ENCODE measurements around the gene VIM.
A peak's percentile ranks its signal among the peaks of the same experiment; 100 is the strongest.

Gene VIM

DNA sequence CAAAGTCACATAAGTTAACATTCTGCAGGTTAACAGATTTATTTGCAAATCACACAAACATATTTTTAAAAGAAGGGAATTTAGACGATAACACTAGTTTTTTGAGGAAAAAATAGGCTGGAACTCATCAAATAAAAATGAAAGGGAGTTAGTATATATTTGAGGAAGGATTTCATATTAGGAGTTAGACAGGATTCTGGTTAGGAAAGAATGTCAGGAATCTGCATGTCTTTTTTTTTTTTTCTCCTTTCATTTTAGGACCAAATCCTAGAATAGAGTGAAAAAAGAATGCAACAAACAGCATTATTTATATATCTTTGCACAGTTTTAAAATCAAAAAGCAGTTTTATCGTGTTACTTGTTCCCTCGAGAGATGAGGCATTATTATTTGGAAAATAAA, 17.7 kb upstream of the VIM start:
- no peak for DNase-seq

GRCh38 chr10:17212802-17213221, 15.2 kb upstream of the VIM start:
- DNase-seq = no peak

GRCh38 chr10:17213646-17214349, 14.2 kb upstream of the VIM start:
- DNase-seq = no peak

- no peak for DNase-seq
Observed at GRCh38 chr10:17214526-17214925, 13.5 kb upstream of the VIM start.

- DNase-seq = no peak
Observed at GRCh38 chr10:17214971-17215781, 12.9 kb upstream of the VIM start.

- DNase-seq = no peak
Observed at GRCh38 chr10:17215782-17216122, 12.3 kb upstream of the VIM start.

DNA sequence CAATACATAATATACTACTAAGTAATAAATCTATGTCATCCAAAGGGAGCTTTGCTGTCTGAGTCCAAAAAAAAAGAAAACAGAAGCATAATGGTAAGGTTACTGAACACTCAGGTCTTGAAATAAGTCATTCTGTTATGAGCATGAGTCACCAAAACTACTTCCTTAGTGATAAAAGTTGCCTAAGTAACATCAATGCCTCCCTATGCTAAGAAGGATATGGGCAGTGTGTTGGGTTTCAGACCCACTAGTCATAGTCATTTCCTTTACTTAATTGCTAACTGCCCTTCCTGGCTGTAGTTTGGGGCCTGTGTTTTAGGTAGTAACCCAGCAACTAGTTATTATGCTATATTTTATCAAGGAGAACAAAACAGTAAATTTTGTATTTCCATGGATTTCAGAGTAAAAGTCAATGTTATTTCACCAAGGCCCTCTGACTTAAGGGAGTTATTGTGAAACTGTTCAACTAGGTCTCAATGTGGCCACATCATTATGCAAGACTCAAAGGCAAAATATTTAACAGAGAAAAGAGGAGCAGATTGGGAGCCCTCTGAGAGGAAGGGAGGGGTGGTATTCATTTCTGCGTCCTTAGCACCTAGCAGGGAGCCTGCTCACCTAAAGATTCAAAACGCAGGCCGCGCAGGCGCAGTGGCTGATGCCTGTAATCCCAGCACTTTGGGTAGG, 11.7 kb upstream of the VIM start:
- no peak for DNase-seq

DNA sequence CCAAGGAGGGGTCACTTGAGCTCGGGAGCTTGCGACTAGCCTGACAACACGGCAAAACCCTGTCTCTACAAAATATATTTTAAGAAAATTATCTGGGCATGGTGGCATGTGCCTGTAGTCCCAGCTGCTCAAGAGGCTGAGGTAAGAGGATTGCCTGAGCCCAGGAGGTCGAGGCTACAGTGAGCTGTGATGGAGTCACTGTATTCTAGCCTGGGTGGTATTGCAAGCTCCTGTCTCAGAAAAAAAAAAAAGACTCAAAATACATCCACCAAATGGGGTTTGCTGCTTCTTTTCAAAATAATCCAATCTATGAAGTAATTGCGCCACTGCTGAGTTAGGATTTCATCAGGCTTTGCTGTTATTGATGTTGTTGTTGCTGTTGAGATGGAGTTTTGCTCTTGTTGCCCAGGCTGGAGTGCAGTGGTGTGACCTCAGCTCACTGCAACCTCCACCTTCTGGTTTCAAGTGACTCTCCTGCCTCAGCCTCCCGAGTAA, 11.1 kb upstream of the VIM start:
- DNase-seq = no peak

GRCh38 chr10:17217631-17218232, 10.3 kb upstream of the VIM start:
- DNase-seq = no peak

- DNase-seq = no peak
Observed at GRCh38 chr10:17219024-17219423, 9.0 kb upstream of the VIM start.

DNA sequence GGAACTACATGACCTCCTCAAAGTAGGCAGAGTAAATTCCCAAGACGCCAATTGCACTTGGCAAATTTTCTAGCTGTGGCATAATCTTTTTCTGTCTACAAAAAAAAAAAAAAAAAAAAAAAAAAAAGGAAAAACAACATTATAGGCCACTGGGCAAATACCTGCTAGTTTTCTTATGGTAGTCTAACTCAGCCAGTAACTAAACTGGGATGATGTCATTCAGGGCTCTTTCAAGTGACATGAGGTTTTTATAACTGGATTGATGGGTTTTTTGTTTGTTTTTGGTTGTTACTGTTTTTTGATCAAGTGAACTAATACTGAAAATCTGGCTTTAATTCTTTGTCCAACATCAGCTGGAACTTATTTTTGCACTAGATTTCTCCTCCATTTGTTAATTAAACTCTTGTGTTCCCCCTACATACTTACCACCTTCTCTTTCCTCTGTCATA, 7.4 kb upstream of the VIM start:
- DNase-seq = no peak

GRCh38 chr10:17222329-17222728, 5.7 kb upstream of the VIM start:
- no peak for DNase-seq

GRCh38 chr10:17225808-17226207, 2.2 kb upstream of the VIM start:
- no peak for DNase-seq

DNA sequence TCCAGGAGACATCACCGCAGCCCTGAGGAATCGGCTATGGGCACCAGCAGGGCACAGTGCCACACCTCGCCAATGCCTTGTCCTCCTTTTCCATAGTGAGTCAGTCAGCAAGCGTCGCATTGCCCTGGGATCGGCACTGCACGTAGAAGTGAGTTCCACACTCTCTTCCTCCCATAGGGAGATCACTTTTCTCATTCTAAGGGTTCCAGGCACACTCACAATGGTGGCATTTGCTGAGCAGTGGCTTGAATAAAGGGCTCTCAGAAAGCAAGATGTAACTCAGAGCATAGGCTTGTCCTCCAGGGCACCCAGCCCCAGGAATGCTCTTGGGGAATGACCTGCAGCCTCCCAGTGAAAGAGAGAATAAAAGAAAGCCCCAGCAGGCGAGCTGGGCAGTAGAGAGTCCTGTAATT, 1.1 kb upstream of the VIM start:
- no peak for DNase-seq

DNA sequence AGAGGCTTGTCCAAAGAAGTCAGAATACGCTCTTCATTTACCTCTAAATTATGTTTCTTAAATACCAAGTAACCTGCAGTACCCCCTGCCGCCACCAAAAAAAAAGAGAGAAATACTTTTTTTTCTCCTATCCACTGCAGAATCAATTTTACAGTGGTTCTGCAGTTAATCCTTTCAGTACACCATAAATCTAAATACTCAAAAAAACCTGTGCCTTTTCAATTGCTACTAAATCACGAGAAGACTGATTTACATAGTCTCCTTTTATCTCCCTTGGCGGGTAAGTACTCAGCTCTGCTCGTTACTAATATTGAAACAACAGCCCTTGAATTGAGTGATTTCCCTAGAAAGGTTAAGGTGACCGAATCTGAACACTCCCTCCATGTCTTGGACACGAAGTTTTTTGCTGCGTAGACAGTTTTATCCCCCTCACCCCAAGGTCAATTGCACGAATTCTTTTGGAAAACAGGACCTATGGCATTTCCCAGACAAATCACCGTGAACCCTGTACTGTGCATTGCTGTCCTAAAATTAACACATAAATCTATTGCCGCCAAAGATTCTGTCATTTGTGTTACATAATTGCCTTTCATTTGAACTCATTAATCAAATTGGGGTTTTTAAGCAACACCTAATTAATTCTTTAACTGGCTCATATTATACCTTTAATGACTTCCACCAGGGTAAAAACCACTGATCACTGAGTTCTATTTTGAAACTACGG, 512 bp upstream of the VIM start:
- DNase-seq = no peak

- DNase-seq = peak; percentile 84
Observed at GRCh38 chr10:17229016-17229716, 1.1 kb downstream of the VIM start.

GRCh38 chr10:17229717-17229966, 1.6 kb downstream of the VIM start:
- DNase-seq = peak; percentile 82

DNA sequence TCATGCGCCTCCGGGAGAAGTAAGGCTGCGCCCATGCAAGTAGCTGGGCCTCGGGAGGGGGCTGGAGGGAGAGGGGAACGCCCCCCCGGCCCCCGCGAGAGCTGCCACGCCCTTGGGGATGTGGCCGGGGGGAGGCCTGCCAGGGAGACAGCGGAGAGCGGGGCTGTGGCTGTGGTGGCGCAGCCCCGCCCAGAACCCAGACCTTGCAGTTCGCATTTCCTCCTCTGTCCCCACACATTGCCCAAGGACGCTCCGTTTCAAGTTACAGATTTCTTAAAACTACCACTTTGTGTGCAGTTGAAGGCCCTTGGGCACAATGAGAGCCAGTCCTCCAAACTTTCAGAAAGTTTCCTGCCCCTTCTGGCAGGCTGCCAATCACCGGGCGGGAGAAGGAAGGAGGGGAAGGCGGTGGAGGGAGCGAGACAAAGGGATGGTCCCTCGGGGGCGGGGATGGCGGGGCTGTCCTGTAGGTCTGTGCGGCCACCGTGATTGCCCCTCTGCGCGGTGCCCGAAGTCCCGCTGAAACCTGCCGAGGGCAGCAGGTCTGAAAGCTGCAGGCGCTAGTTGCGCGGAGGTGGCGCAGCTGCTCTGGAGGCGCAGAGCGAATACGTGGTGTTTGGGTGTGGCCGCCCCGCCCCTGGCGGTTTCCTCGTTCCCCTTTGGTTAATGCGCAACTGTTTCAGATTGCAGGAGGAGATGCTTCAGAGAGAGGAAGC, 2.1 kb downstream of the VIM start:
- peak; percentile 91 for DNase-seq

DNA sequence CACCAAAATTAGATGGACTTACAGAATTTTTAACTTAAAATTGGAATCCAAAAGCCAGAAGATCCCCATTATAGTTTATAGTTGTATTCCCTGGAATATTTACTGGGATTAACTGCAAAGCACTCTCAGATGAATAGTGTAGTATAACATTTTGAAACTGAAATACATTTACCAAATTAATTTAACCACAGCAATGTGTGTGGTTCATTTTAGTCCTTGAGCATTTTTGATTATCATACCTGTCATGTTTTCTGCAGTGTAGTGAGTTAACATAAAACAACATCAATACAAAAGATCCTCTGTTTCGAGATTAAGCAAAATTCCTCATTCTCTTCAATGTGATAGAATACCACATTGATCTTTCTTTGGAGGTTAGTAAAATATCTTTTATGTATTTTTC, 3.7 kb downstream of the VIM start:
- no peak for DNase-seq

DNA sequence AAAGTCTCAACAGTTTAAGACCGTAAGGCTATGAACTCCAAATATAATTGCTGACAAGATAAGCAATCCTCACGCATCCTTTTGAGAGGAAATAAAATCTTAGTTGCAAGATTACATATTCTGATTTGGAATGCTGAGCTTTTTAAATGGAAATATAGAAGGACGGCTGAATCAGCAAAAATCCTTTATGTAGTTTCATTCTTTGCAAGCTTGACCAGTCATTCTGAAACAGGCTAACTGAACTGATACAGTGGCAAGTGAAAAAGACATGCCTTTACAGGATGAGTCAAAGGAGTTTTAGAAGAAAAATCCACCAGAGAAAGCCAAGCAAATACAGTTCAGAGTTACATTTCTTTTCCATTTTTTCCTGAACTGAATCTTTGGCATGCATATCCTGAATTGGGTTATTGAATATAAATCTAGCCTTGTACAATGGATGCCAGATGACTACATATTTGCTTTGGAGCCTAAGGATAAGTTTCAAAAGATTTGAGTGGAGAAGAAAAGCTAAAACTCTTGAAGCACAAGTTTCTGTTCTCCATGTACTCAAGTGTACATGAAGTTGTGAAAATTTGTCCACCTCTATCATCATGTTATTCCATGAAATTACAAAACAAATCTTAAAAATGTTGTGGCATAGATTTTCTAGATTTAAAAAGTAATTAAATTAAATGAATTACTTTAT, 4.4 kb downstream of the VIM start:
- DNase-seq = no peak
